Measurements from ENCODE around the gene SLK. TPM values are rescaled to one million over a fixed set of nuclear protein-coding genes. Genes with fewer than 3 reads are reported as not detected.

SLK gene
- total RNA-seq, 1 donor from 2014 or later = 122 TPM

DNA sequence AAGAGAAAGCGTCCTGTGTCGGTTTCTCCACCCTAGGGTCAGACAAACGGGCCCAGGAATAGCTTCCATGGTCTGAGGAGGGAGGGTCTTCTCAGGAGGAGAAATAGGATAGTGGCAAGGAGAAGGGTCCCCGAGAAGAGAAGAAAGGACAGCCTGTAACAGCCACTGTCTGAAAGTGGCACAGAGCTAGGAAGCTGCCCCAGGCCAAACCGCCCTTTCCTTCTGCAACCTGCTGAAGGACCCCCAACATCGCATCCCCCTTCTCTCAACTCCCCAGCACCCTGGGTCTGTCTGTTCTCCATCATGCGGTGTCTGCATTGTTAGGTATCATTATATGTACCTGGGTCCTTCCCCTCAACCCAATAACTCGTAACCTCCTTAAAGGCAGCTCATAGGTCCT lies 71.6 kb downstream of the SLK start:
- peaks cover 24% of the 10 kb centered on the region for H3K9me3 Mint-ChIP-seq (ENCODE audit: unreplicated experiment)
- H3K4me1 Mint-ChIP-seq (ENCODE audit: low read depth, unreplicated experiment) = peaks cover 20% of the 10 kb centered on the region
- no peak overlapping the region for H3K4me3 Mint-ChIP-seq (ENCODE audit: unreplicated experiment)
- H3K36me3 Mint-ChIP-seq (ENCODE audit: unreplicated experiment) = no peaks in the 10 kb centered on the region
- DNase-seq = no peak
- peaks cover 22% of the 10 kb centered on the region for H3K27me3 Mint-ChIP-seq (ENCODE audit: unreplicated experiment)
- TF ChIP-seq, protein P1, sequence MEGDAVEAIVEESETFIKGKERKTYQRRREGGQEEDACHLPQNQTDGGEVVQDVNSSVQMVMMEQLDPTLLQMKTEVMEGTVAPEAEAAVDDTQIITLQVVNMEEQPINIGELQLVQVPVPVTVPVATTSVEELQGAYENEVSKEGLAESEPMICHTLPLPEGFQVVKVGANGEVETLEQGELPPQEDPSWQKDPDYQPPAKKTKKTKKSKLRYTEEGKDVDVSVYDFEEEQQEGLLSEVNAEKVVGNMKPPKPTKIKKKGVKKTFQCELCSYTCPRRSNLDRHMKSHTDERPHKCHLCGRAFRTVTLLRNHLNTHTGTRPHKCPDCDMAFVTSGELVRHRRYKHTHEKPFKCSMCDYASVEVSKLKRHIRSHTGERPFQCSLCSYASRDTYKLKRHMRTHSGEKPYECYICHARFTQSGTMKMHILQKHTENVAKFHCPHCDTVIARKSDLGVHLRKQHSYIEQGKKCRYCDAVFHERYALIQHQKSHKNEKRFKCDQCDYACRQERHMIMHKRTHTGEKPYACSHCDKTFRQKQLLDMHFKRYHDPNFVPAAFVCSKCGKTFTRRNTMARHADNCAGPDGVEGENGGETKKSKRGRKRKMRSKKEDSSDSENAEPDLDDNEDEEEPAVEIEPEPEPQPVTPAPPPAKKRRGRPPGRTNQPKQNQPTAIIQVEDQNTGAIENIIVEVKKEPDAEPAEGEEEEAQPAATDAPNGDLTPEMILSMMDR (IDR thresholded peaks at IDR 0.05; ENCODE audit: partially characterized antibody, unreplicated experiment) = no peak
- no peak overlapping the region for H3K27ac Mint-ChIP-seq (ENCODE audit: unreplicated experiment)

- Mint-ChIP-seq H3K9me3 (ENCODE audit: unreplicated experiment) (peaks cover 20% of the 10 kb centered on the region), H3K36me3 (ENCODE audit: unreplicated experiment) (no peaks in the 10 kb centered on the region), H3K4me3 (ENCODE audit: unreplicated experiment) (no peak overlapping the region), H3K27me3 (ENCODE audit: unreplicated experiment) (peaks cover 18% of the 10 kb centered on the region), H3K27ac (ENCODE audit: unreplicated experiment) (no peak overlapping the region), H3K4me1 (ENCODE audit: low read depth, unreplicated experiment) (peaks cover 21% of the 10 kb centered on the region)
- DNase-seq = no peak
- TF ChIP-seq, protein P1 (IDR thresholded peaks at IDR 0.05; ENCODE audit: partially characterized antibody, unreplicated experiment) = no peak
Observed at GRCh38 chr10:104038958-104039752, 72.2 kb downstream of the SLK start.

- peaks cover 20% of the 10 kb centered on the region for H3K9me3 Mint-ChIP-seq (ENCODE audit: unreplicated experiment)
- H3K4me1 Mint-ChIP-seq (ENCODE audit: low read depth, unreplicated experiment) = peaks cover 19% of the 10 kb centered on the region
- TF ChIP-seq, protein P1 (IDR thresholded peaks at IDR 0.05; ENCODE audit: partially characterized antibody, unreplicated experiment) = no peak
- no peak overlapping the region for H3K4me3 Mint-ChIP-seq (ENCODE audit: unreplicated experiment)
- H3K27ac Mint-ChIP-seq (ENCODE audit: unreplicated experiment) = no peak overlapping the region
- peaks cover 18% of the 10 kb centered on the region for H3K27me3 Mint-ChIP-seq (ENCODE audit: unreplicated experiment)
- H3K36me3 Mint-ChIP-seq (ENCODE audit: unreplicated experiment) = no peaks in the 10 kb centered on the region
- DNase-seq = no peak
Observed at GRCh38 chr10:104040382-104040781, 73.4 kb downstream of the SLK start.

DNA sequence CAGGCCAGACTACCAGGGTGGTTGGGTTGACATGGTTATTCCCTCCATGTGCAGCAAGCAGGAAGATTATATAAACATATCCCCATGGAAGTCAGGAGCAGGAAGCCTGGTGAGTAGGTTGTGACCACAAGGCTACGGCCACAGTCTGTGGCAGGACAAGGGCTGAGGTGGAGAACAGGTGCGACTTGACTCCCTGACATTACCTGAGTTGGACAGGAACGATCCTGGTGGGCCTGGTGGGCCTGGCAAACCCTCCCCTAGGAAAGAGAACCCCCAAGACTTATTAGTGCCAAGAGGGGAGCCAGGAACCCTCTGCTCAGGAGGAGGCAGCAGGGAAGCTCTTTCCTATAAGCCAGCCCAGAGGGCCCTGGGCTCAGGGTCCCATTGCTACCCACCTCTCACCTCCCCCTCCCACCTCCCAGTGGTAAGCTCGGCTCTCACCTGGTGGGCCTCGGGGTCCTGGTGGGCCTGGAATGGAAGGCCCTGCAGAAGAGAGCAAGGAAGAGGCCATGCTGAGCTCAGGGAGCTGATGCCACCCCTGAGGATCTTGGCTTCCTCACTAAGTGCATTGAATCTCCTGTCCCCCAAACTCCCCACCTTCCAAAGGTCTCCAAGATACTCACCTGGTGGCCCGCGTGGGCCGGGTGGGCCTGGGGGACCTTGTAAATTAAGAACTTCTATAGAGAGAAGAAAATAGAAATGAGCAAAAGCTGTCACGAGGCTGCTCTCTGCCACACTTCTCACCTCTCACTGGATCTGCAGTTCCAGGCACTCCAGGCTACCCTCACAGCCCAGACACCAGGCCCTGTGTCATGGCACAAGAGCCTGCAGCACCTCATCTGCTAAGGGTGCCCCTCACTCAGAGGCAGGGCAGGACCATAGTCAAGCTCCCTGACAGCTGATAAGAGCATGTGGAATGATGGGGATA lies 74.2 kb downstream of the SLK start:
- Mint-ChIP-seq H3K4me3 (ENCODE audit: unreplicated experiment) (no peak overlapping the region), H3K9me3 (ENCODE audit: unreplicated experiment) (peaks cover 14% of the 10 kb centered on the region), H3K4me1 (ENCODE audit: low read depth, unreplicated experiment) (peaks cover 14% of the 10 kb centered on the region), H3K27ac (ENCODE audit: unreplicated experiment) (no peak overlapping the region), H3K36me3 (ENCODE audit: unreplicated experiment) (no peaks in the 10 kb centered on the region), H3K27me3 (ENCODE audit: unreplicated experiment) (peaks cover 13% of the 10 kb centered on the region)
- TF ChIP-seq, protein P1 (IDR thresholded peaks at IDR 0.05; ENCODE audit: partially characterized antibody, unreplicated experiment) = no peak
- DNase-seq = no peak

Measured in glutamatergic neuron (in vitro differentiated cells).